Stimulated activated CD4-positive, alpha-beta T cell treated with anti-CD3 and anti-CD28 coated beads, Interleukin-15, amount 100 ng/mL, for 1 hour (primary cell): ENCODE measurements around the gene CD36.

Source experiments
- DNase-seq, 2 donors: peaks; one replicate each; pipeline ENCODE4 v3.0.0-alpha.2; 2020; ENCODE audit warnings: low read depth in 1 of 2, low spot score in 1 of 2

Gene CD36

DNA sequence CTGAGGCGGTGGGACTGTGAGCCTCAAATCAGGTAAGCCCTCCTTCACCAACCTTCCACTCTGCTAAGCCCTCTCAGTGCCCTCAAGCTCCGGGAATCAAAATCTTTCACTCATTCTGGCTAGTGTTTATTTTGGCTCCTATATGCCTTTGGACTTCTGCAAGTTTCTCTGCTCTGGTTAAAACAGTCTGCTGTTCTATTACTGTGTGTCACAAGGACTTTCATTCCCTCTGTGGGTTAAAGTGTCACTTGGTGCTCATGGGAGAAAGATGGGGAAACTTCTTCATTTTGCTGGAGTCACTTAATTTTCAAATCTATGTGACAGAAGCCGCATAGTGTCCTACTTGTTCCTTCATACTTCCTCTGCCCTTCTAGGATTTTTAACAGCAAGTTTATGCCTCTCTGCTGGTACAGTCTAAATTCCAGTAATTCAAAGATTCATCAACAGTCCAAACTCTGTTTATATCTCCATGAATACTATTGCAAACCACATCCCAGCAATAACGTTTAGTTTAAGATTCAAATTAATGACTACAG lies 61.3 kb downstream of the CD36 start:
- DNase-seq = no peak

DNA sequence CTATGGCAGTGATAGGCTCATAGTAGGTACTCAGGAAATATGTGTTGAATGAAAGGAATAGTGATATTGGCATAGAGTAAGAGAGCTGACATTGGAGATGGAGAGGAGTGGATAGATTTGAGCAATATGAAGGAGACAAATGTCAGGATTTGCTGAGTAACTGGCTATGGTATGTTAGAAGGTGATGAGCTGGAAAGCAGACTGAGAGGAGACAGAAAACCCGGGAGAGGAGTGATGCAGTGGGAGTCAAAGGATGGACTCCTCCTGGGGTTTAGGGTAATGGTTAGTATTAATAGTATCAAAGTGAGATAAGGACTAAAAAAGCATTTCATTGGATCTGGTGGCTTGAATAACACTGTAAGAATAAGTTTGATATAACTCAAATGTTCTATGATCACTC lies 64.8 kb downstream of the CD36 start:
- no peak for DNase-seq

DNA sequence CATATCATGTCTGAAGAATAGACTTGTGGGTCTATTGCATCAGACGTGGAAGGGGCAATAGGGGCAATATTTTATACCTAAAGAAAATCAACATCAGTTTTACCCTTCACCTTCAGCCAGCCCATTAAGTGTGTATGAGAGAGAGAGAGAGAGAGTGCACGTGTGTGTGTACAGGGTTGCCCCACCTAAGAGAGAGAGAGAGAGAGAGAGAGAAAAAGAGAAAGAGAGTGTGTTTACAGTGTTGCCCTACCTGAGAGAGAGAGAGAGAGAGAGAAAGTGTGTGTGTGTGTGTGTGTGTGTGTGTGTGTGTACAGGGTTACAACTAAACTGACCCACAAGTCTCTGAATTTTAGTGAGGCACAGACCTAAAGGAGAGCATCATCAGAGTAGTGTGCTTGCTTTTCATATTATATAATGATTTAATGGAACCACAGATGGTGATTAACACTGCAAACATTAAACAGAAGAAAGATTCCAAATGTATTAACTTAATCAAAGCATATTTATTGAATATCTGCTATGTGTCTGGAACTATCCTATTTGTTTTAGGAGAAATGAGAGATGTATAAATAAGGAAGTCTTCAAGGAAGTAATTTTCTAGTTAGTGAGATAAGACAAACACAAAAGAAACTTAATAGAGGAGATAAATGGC lies 66.8 kb downstream of the CD36 start:
- DNase-seq = no peak

DNA sequence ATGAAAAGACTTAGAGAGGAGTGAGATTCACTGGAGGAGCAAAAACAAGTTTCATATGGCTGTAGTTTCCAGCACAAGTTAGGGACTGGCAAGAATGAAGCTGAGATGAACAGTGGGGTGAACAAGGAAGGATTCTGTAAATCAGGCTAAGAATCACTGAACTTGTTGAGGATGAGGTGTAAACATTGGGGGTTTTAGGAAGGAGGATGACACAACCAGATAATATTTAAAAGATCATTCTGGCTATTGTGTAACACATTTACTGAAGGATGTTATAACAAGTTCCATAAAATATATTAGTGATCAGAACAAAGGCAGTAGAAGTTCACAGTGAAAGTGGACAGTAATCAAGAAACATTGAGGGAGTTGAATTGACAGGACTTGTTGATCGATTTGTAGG lies 68.9 kb downstream of the CD36 start:
- no peak for DNase-seq

DNA sequence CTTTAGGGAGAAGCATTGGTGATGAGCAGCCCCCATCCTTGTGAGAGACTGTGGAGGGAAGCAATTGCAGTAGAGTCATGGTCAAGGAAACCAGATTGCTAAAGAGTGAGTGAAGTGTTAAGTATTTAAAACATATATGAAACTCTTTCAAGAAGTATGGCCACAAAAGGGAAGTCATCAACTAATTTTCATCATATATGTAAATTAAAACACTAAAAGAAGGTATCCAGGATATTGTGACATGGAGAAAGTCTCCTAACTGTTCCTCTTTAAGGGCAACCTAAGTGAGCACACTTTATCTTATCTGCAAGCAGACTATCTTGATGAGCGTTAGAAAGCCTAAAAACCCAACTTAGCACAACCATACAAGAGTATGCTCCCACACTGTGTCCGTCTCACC lies 69.7 kb downstream of the CD36 start:
- no peak for DNase-seq

DNA sequence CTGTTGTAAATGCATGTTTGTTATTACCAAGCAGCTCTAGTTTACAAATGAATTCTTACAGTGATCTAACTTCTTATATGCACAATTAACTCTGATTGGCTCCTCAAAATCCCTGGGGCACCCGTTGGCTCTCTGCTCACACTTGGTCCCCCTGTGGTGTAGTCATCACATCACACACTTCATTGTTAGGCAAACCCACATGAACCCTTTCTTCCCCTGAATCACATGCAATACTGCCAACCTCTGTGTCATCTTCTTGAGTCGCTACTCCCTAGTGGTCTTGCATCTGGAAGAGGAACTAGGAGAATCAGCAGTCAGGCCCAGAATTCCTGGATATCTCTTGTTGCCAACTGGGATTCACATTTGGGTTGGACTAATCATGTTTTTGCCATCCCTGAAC lies 73.1 kb downstream of the CD36 start:
- DNase-seq = no peak

DNA sequence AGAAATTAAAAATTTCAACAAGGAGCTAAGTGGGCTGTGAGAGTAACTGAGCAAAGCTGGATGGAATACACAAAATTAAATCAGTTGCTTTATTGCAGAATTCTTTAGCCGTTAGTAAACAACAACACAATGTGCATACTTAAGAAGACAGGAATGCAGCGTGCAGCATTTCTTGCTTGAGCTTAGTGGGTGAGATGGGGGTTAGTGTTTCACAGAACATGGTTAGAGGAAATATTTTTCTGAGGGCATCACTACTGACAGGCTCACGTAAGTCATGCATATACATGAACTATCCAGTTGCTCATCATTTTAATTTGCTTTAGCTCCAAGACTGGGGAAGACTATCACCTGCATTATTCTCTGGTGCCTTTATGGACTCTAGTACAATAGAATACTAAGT lies 80.8 kb downstream of the CD36 start:
- no peak for DNase-seq

DNA sequence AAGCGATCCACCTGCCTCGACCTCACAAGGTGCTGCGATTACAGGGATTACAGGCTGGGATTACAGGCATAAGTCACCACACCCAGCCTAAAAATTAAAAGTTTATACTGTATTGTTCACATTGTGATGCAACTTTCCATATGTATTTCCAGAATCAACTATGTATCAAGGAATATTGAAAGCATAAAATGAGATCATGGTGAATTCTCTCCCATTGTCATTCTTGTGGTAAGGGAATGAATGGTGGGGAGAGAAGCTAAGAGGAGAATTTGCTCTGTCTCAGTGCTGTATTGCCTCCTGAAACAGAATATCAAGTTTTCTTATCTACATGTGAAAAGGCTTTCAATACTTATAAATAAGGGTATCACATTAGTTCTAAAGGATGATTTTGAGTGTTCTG lies 81.7 kb downstream of the CD36 start:
- no peak for DNase-seq

DNA sequence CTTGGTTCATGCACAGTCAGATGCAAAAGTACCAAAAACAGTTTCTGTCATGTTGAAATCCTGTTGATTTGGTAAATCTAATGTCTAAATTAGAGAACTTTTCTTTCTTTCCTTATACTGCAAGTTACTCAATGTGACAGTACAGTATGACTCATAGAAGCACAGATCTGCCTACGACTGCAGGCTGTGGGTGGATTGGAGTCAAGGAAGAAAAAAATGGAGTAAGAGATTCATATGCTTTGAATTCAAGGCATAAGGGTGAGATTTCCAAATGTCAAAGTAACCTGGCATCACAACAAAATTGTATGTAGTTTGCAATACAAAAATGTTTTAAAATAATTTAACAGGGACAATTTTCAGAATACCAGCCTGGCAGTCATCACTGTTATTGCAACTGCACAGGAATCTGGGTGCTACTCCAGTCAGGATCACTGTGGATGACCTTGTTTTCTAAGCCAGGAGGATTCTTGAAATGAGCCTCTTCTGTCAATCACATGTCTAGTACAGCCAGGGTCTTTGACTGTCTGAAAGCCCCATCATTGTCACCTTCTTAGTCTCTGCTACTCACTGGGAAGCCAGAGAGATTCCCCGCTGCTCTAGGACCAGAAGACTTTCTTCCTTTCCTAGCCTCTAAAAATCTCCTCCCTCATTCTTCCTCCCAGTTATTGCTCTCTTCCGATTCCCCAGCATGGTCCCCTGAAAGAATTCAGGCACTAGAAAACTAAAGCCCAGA lies 83.6 kb downstream of the CD36 start:
- DNase-seq = no peak

DNA sequence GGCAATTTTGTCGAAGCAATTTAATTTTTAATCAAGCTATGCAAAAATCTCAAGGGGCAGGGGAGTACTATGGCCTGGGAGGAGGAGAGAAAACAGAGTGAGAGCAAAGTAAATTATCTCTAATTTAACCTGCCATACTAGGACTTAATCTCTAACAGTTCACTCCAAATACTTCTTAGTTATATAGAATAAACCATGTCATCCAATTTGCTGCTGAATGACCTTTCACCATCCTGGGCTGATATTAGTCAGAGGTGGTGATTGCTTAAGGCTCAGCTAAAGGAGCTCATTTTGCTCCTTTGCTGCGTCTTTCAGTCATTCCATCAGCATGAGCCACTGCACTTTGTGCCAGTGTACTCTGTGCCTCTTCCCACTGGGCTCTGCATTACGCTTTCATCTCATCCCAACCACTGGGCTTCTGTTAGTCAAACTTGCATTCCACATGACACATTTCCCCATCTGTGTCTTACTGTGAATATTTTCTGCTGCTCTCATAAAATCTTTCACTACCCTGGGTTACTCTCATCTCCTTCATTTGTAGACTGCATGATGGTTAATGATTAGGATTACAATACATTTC lies 84.3 kb downstream of the CD36 start:
- no peak for DNase-seq

DNA sequence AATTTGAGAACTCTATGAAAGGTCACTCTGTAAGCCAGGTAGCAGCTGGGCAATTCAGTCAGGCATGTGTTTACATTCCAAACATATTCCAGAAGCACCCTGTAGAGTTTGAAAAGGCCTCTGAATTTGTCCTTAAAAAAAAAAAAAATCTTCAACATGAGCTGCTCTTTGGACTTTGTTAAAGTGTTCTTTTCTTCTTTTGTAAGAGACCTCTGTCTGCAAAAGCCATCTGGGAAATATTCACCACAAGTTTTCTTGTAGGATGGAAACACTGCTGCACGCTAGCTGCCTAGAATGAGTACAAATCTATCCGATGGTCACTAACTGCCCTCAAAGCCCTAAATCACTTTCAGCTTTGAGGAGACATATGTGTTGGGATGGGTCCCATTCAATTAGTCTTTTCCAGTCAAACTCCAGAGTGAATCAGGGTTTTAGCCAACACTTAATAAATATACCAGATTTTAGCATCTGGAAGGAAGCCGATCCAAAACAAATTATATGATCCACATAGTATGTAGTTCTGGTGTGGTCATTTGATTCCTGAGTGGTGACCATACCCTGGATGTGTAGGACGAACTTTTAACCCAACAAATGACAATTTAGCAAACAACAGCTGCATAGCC lies 85.9 kb downstream of the CD36 start:
- no peak for DNase-seq

DNA sequence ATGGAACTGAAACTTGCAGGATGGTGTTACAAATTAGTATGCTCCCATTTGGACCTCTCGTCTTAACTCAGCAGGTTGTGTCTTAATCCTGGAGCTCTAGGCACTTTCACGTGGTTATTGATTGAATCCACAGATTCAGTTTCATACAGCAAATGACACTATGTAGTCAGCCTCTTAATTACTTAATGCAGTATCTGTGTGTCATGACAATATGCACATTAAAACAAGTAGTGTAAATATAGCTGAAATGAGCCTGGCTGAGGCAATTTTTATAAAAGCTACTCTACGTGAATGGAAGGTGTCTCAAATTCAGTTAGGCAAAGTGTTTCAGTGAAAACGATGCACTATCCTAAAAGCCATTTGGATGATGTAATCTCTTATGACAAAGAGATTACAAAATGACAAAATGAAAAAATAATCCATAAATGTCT lies 86.8 kb downstream of the CD36 start:
- DNase-seq = no peak
